Measurements from ENCODE around the gene HOXD9. TPM values are rescaled to one million over a fixed set of nuclear protein-coding genes. Genes with fewer than 3 reads are reported as not detected.

Gene HOXD9
- total and polyA plus RNA-seq, 8 donors: 0.29 to 1.7 (median 0.95) TPM

DNA sequence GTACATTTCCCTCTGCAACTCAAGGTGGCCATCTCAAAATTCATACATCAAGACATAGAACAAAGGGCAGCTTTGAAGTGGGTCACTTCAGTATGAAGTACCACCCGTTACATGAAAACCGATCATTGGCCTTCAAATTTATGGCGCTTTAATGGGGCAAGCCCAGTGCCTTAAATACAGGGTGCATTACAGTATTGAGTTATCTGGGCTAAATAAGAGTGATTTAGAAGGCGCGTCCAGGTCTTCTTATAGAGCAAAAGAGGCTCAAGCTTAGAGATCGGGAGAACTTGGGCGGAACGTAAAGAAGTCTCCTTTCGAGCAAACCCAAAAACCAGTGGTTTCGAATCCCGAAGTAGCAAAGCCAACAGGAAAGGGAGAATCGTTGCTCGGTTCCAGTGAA is 41.7 kb downstream of the HOXD9 start:
- no peak for TF ChIP-seq CTCF (IDR thresholded peaks at IDR 0.05)
- Histone ChIP-seq H3K9me3 (no peaks in the 10 kb centered on the region), H3K36me3 (no peaks in the 10 kb centered on the region), H3K27me3 (peaks cover 88 to 100% of the 10 kb centered on the region in 2 donors), H3K4me3 (no peak overlapping the region), H3K27ac (no peak overlapping the region), H3K4me1 (peaks cover 0 to 14% of the 10 kb centered on the region in 2 donors)
- no peak for ATAC-seq
- DNase-seq: no peak
- intact Hi-C loops (cut with DNase I): no loop called here

- Histone ChIP-seq H3K4me3 (no peak overlapping the region), H3K36me3 (no peaks in the 10 kb centered on the region), H3K27me3 (peaks cover 82 to 100% of the 10 kb centered on the region in 2 donors), H3K27ac (no peak overlapping the region), H3K4me1 (peaks cover 0 to 10% of the 10 kb centered on the region in 2 donors), H3K9me3 (no peaks in the 10 kb centered on the region)
- ATAC-seq (no peak), DNase-seq (no peak)
- intact Hi-C loops (cut with DNase I): no loop called here
- no peak for TF ChIP-seq CTCF (IDR thresholded peaks at IDR 0.05)
These were observed 42.3 kb downstream of the HOXD9 start for GRCh38 chr2:176164611-176165369.

DNA sequence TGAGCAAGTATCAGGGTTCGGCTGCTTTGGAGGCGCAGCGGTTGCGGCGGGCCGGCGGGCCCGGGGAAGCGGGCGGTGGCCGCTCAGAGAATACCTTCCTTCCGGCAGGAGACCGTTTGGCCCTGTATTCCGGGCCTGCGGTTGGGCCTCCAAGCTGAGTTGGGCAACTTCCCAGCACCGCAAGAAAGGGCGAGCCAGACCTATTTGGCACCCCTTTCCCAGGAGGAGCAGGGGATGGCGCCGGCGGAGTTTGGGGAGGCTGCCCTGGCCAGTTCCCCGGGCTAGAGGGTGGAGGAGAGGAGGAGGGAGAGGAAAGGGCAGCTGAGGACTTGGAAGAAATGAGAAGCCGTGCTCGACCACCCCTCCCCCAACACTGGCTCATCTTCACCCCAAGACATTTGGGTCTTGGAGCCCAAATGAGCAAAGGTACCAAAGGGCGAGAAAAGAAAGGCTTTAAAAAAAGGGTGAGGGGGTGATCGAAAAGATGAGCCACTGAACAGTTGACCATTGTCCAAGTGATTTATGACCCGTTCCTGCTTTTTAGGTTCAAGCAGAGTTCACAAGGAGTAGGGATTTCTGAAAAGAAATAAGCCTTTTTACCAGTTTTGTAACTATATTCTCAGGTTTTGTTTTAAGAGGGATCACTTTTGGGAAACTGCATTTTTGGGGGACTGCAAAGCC is 43.0 kb downstream of the HOXD9 start:
- ATAC-seq (no peak), DNase-seq (no peak)
- Histone ChIP-seq H3K9me3 (no peaks in the 10 kb centered on the region), H3K4me3 (no peak overlapping the region), H3K4me1 (peaks cover 0 to 4% of the 10 kb centered on the region in 2 donors), H3K27ac (no peak overlapping the region), H3K27me3 (peaks cover 79 to 100% of the 10 kb centered on the region in 2 donors), H3K36me3 (no peaks in the 10 kb centered on the region)
- TF ChIP-seq CTCF (IDR thresholded peaks at IDR 0.05): no peak
- intact Hi-C loops (cut with DNase I): no loop called here

GRCh38 chr2:176166272-176166671 is 43.8 kb downstream of the HOXD9 start:
- Histone ChIP-seq H3K27ac (no peak overlapping the region), H3K9me3 (no peaks in the 10 kb centered on the region), H3K27me3 (peaks cover 79 to 100% of the 10 kb centered on the region in 2 donors), H3K36me3 (no peaks in the 10 kb centered on the region), H3K4me1 (no peaks in the 10 kb centered on the region), H3K4me3 (no peak overlapping the region)
- DNase-seq (no peak), ATAC-seq (no peak)
- intact Hi-C loops (cut with DNase I): no loop called here
- TF ChIP-seq CTCF (IDR thresholded peaks at IDR 0.05): no peak

GRCh38 chr2:176167398-176167797 is 44.9 kb downstream of the HOXD9 start:
- Histone ChIP-seq H3K4me1 (no peaks in the 10 kb centered on the region), H3K36me3 (no peaks in the 10 kb centered on the region), H3K4me3 (no peak overlapping the region), H3K27me3 (peaks cover 79 to 100% of the 10 kb centered on the region in 2 donors), H3K9me3 (no peaks in the 10 kb centered on the region), H3K27ac (no peak overlapping the region)
- TF ChIP-seq CTCF (IDR thresholded peaks at IDR 0.05): no peak
- intact Hi-C loops (cut with DNase I): no loop called here
- no peak for DNase-seq
- ATAC-seq: no peak
